Sigmoid colon (tissue), 4 donors: ENCODE measurements around the gene ZNF445.
"Not testable (repeated sequence)": the region's sequence is repeated elsewhere in the genome, so short reads cannot be mapped to it uniquely, and the experiment has no call there.

Experiments used
- EP300 ChIP-seq, 4 donors: sonication (generic); formaldehyde crosslinking; IDR thresholded peaks; one replicate each; pipeline ENCODE4 v1.6.1; 2017; ENCODE audit warnings: antibody characterized with exemption in 4 of 4
- TF ChIP-seq, protein P1 (sequence below), 4 experiments: fragments of 450-650 bp in 3 of 4; fragments of 200-600 bp in 1 of 4; IDR thresholded peaks; one replicate each; pipeline ENCODE4 v1.5.1; 2016 to 2019; ENCODE audit warnings: antibody characterized with exemption in 4 of 4, mild to moderate bottlenecking in 3 of 4, moderate library complexity in 2 of 4

DNA sequence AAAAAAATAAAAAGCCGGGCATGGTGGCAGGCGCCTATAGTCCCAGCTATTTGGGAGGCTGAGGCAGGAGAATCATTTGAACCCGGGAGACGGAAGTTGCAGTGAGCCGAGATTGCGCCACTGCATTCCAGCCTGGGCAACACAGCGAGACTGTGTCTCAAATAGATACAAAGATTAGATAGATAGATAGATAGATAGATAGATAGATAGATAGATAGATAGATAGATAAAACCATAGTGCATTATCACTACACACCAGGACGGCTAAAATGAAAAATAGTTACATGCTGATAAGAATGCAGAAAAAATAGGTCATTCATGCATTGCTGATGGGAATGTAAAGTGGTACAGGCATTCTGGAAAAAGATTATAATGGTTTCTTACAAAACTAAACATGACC lies 79.2 kb downstream of the ZNF445 start:
- TF ChIP-seq EP300 (IDR thresholded peaks at IDR 0.05): not testable (repeated sequence)
- TF ChIP-seq, protein P1, sequence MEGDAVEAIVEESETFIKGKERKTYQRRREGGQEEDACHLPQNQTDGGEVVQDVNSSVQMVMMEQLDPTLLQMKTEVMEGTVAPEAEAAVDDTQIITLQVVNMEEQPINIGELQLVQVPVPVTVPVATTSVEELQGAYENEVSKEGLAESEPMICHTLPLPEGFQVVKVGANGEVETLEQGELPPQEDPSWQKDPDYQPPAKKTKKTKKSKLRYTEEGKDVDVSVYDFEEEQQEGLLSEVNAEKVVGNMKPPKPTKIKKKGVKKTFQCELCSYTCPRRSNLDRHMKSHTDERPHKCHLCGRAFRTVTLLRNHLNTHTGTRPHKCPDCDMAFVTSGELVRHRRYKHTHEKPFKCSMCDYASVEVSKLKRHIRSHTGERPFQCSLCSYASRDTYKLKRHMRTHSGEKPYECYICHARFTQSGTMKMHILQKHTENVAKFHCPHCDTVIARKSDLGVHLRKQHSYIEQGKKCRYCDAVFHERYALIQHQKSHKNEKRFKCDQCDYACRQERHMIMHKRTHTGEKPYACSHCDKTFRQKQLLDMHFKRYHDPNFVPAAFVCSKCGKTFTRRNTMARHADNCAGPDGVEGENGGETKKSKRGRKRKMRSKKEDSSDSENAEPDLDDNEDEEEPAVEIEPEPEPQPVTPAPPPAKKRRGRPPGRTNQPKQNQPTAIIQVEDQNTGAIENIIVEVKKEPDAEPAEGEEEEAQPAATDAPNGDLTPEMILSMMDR (IDR thresholded peaks at IDR 0.05): not testable (repeated sequence)
